VCaP (cell line): ENCODE results near the gene PHACTR3.
"Not testable (repeated sequence)": the region's sequence is repeated elsewhere in the genome, so short reads cannot be mapped to it uniquely, and the experiment has no call there.

Source experiments
- H3K27ac ChIP-seq: fragments of 450-650 bp; 2 replicates; pipeline ENCODE4 v1.5.1; 2017
- CTCF ChIP-seq: fragments of 450-650 bp; conservative IDR thresholded peaks from 2 replicates; pipeline ENCODE4 v1.5.1; 2017; ENCODE audit warnings: mild to moderate bottlenecking, moderate library complexity

PHACTR3 gene

GRCh38 chr20:59608396-59608795 is 4.1 kb downstream of the PHACTR3 start:
- H3K27ac ChIP-seq: no peak overlapping the region
- TF ChIP-seq CTCF: no peak

- TF ChIP-seq CTCF: no peak
- no peak overlapping the region for H3K27ac ChIP-seq
Observed at GRCh38 chr20:59608871-59609270, 4.5 kb downstream of the PHACTR3 start.

DNA sequence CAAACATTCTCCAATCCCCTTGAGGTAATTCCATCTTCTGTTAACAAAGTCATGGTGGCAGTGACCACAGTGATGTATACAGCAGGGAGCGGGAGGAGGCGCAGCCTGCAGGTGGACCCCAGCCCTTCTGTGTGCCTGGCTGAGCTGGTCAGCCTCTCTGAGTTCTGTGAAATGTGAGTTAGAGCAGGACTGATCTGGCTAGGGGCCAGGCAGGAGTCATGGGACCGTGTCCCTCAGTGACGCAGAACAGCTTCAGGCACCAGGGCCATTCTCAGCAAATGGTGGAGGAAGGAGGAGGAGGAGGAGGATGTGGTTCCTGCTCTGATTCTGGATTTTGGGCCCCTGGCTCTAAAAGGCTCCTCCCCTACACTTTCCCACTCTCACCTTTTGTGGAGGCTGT is 6.9 kb downstream of the PHACTR3 start:
- no peak overlapping the region for H3K27ac ChIP-seq
- no peak for TF ChIP-seq CTCF

DNA sequence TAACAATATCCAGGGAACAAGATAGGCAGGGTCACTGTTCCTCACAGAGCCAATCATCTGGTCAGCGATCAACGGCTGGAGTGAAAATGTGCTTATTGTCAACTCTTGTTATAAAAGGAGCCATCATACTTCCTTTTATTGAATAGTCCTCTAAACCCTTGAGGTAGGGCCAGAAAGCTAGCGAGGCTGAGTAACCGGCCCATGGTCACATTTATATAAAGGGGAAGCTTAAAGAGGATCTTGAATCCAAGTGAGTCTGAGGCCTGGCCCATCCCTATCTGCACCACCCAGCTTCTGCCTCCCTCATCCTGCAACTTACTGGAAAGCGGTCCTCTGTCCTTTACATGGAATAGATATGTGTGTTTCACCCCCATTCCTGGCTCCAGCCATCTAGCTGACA is 9.5 kb downstream of the PHACTR3 start:
- TF ChIP-seq CTCF: no peak
- H3K27ac ChIP-seq: no peak overlapping the region

GRCh38 chr20:59614714-59615113 is 10.4 kb downstream of the PHACTR3 start:
- no peak for TF ChIP-seq CTCF
- no peak overlapping the region for H3K27ac ChIP-seq

DNA sequence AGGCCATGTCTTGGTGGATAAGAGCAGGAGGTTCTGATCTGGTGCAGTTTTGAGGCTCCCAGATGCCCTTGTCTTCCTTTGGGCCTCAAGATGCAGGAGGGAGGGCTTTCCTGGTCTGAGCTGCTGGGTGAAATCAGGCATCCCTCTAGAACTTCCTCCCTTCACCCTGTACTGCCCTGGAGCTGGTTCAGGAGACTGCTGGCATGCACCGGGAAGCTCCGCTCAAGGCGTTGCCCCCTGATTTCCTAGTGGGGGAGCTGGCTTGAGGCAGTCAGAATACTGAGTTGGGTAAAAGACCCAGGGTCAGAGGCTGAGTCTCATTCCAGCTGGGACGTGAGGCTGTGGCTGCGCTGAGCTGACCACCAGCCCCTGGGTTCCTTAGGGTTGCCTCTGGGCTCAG is 12.0 kb downstream of the PHACTR3 start:
- TF ChIP-seq CTCF: no peak
- no peak overlapping the region for H3K27ac ChIP-seq

- TF ChIP-seq CTCF: no peak
Observed at GRCh38 chr20:59617221-59617620, 12.9 kb downstream of the PHACTR3 start.

DNA sequence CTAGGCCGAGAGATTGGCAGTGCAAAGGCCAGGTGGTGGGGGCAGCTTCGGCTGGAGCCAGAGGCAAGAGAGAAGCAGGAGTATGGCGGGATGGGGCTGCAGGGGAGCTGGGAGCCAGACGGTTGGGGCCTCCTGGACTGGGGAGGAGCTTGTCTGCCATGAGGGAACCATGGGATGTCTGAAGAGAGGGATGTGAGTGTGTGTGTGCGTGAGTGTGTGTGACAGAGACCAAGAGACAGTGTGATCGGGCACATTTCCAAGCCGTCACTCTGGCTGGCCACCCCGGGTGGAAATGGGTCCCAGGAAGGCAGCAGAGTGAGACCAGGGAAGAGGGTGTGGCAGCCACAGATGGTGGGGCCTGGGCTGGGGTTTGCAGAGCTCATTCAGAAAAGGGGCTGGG is 13.8 kb downstream of the PHACTR3 start:
- no peak for TF ChIP-seq CTCF
- H3K27ac ChIP-seq: no peak overlapping the region

More at GRCh38 chr20:59617221-59617620, 12.9 kb downstream of the PHACTR3 start:
- H3K27ac ChIP-seq: no peak overlapping the region

DNA sequence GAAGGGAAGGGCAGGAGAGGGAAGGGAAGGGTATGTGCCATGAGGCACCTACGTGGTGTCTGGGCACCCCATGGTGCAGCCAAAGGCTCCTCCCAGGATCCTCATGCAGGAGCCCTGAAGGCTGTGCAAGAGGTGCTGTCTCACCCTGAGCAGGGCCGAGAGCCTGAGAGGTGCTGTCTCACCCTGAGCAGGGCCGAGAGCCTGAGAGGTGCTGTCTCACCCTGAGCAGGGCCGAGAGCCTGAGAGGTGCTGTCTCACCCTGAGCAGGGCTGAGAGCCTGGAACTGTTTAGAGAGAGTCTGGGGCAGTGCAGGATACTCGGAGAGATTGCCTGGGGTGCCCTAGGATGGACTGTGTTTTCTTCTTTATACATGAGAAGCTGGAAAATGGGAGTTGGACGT is 14.2 kb downstream of the PHACTR3 start:
- H3K27ac ChIP-seq: not testable (repeated sequence)
